Gastrocnemius medialis (tissue), 4 donors: ENCODE measurements around the gene PRUNE2. TPM values are rescaled to one million over a fixed set of nuclear protein-coding genes. Genes with fewer than 3 reads are reported as not detected.

Source experiments
- ATAC-seq, 2 donors: fragments of 150-250 bp; one replicate each; pipeline ENCODE4 v1.9.1; 2016
- DNase-seq, 2 donors: peaks; one replicate each; pipeline ENCODE4 v3.0.0-alpha.2; 2019
- H3K27ac ChIP-seq, 4 donors: fragments of 200-600 bp; sonication (generic); 1 replicate in 1 of 4; 2 replicates in 3 of 4; pipeline ENCODE4 v1.5.1; 2016 to 2018; ENCODE audit warnings: mild to moderate bottlenecking in 2 of 4, moderate library complexity in 1 of 4
- H3K27me3 ChIP-seq, 3 donors: fragments of 200-600 bp; sonication (generic) in 2 of 3; 1 replicate in 1 of 3; 2 replicates in 2 of 3; pipeline versions ENCODE4 v1.5.1 to v1.6.0; 2016 to 2019; ENCODE audit warnings: mild to moderate bottlenecking in 1 of 3, moderate library complexity in 1 of 3
- H3K36me3 ChIP-seq, 2 donors: fragments of 200-600 bp; sonication (generic) in 1 of 2; one replicate each; pipeline ENCODE4 v1.5.1; 2017 to 2018
- H3K4me1 ChIP-seq, 2 donors: fragments of 200-600 bp; sonication (generic) in 1 of 2; one replicate each; pipeline ENCODE4 v1.5.1; 2016 to 2017; ENCODE audit warnings: mild to moderate bottlenecking in 2 of 2
- H3K4me3 ChIP-seq, 4 donors: fragments of 200-600 bp; sonication (generic) in 3 of 4; 1 replicate in 1 of 4; 2 replicates in 3 of 4; pipeline ENCODE4 v1.5.1; 2016 to 2019; ENCODE audit warnings: mild to moderate bottlenecking in 2 of 4
- H3K9me3 ChIP-seq, 3 donors: fragments of 200-600 bp; sonication (generic) in 2 of 3; 1 replicate in 1 of 3; 2 replicates in 2 of 3; pipeline ENCODE4 v1.5.1; 2016 to 2019
- POLR2A ChIP-seq, 2 donors: fragments of 450-650 bp; IDR thresholded peaks; one replicate each; pipeline ENCODE4 v1.6.1; 2017; ENCODE audit warnings: antibody characterized with exemption in 2 of 2, mild to moderate bottlenecking in 2 of 2, moderate library complexity in 2 of 2
- in situ Hi-C, 4 donors: fragments of 200-750 bp; cut with MboI; loops; one replicate each; pipeline versions ENCODE4 v1.15.0 to v1.8.0; 2017; ENCODE audit warnings: low sequenced_read_pairs in 4 of 4
- intact Hi-C: fragments of 100-400 bp; cut with DNase I; formaldehyde crosslinking; loops from one replicate; pipeline ENCODE4 v1.15.1; 2023; ENCODE audit warnings: low total_unique reads
- total RNA-seq, 4 donors: library from RNA; depleted of rRNA; stranded (reverse); fragments of >200 nt; gene quantifications; one replicate each; pipeline versions ENCODE4 v1.1.0 to v1.2.3, GENCODE V29; 2016
- TF ChIP-seq, protein P1 (sequence below), 5 experiments: fragments of 450-650 bp in 3 of 5; fragments of 200-600 bp in 2 of 5; sonication (generic) in 2 of 5; IDR thresholded peaks in 4 of 5; conservative IDR thresholded peaks in 1 of 5; 1 replicate in 4 of 5; 2 replicates in 1 of 5; pipeline ENCODE4 v1.5.1; 2016 to 2019; ENCODE audit warnings: antibody characterized with exemption in 5 of 5, mild to moderate bottlenecking in 3 of 5, moderate library complexity in 3 of 5

The PRUNE2 gene
- total RNA-seq, 4 donors from 2014 or later: 1.6 to 43.5 (median 11.0) TPM

DNA sequence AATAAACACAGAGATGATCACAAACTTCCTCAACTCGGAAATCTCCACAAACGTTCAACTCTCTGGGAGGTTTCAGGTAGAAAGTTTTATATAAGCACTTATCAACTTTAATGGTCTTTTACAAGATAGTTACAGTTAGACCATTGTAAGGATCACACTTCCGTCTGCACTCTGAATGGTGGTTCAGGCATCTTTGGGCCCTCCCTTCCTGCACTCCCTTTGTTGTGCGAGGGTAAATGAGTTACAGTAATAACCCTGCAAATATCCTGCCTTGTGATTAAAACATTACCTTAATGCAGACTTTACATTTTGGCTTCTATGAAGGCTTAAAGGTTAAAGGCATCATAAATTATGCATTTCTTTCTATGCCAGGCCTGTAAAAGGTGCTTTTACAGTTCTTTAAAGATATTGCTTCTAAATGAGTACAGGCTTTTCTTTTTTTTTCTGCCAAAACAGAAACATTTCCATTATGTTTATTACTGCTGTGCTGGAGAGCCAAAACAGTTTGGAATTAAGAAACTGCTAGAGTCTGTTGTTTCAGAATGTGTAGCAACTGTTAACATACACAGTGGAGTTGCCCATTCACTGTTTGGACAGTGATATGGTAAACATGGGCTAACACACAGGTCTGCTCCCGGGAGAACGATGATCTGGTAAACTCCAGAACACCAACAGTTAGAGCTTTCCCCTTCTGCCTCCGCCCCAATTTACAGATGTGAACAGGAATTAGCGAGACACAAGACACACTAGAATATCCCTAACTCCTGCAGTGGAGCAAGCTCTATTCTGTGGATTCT is 1.1 kb downstream of the PRUNE2 start:
- no peaks in the 10 kb centered on the region for H3K9me3 ChIP-seq
- peak overlapping the region; percentile 45 to 61 (median 49) for H3K4me3 ChIP-seq
- ATAC-seq (no peak), DNase-seq (no peak)
- no peaks in the 10 kb centered on the region for H3K36me3 ChIP-seq
- intact Hi-C loops (loop anchor here (10.0 kb wide), 2 partner anchors 90 to 250 kb away; no protein-coding TSS in a partner anchor), in situ Hi-C loops (no loop called here)
- TF ChIP-seq, protein P1, sequence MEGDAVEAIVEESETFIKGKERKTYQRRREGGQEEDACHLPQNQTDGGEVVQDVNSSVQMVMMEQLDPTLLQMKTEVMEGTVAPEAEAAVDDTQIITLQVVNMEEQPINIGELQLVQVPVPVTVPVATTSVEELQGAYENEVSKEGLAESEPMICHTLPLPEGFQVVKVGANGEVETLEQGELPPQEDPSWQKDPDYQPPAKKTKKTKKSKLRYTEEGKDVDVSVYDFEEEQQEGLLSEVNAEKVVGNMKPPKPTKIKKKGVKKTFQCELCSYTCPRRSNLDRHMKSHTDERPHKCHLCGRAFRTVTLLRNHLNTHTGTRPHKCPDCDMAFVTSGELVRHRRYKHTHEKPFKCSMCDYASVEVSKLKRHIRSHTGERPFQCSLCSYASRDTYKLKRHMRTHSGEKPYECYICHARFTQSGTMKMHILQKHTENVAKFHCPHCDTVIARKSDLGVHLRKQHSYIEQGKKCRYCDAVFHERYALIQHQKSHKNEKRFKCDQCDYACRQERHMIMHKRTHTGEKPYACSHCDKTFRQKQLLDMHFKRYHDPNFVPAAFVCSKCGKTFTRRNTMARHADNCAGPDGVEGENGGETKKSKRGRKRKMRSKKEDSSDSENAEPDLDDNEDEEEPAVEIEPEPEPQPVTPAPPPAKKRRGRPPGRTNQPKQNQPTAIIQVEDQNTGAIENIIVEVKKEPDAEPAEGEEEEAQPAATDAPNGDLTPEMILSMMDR (IDR thresholded peaks at IDR 0.05 in 4 of 5, conservative IDR thresholded peaks at IDR 0.05 in 1 of 5): no peak
- TF ChIP-seq POLR2A (IDR thresholded peaks at IDR 0.05): no peak
- H3K4me1 ChIP-seq: peaks cover 12 to 18% of the 10 kb centered on the region in 2 donors
- H3K27me3 ChIP-seq: no peaks in the 10 kb centered on the region
- peak overlapping the region in 1 of 4 donors; percentile 40 for H3K27ac ChIP-seq

DNA sequence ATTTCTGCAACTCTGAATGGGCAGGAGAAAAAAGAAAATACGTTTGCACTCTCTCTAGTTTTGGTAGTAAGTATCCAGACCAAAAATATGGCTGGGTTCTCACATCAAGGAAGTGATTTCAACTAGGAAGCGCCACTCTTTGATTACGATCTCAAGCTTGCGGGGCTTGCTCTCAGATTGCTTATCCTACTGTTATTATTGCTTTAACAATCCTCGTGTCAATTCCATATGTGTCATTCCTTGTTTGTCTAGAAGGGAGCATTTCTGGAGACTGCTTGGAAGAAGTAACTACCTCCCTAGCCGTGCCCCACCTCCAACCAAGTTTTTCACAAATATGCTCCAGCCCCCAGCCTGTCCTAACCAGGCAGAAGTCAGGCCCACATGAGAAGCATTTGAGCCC is 3.5 kb downstream of the PRUNE2 start:
- ATAC-seq (no peak), DNase-seq (no peak)
- no peak overlapping the region for H3K4me3 ChIP-seq
- TF ChIP-seq, protein P1 (IDR thresholded peaks at IDR 0.05 in 4 of 5, conservative IDR thresholded peaks at IDR 0.05 in 1 of 5): no peak
- no peak for TF ChIP-seq POLR2A (IDR thresholded peaks at IDR 0.05)
- H3K36me3 ChIP-seq: no peaks in the 10 kb centered on the region
- no peaks in the 10 kb centered on the region for H3K9me3 ChIP-seq
- H3K27me3 ChIP-seq: peaks cover 0 to 4% (median 0%) of the 10 kb centered on the region in 3 donors
- H3K27ac ChIP-seq: no peak overlapping the region
- H3K4me1 ChIP-seq: peaks cover 12 to 18% of the 10 kb centered on the region in 2 donors
- intact Hi-C loops (loop anchor here (10.0 kb wide), 2 partner anchors 88 to 252 kb away; no protein-coding TSS in a partner anchor), in situ Hi-C loops (no loop called here)

DNA sequence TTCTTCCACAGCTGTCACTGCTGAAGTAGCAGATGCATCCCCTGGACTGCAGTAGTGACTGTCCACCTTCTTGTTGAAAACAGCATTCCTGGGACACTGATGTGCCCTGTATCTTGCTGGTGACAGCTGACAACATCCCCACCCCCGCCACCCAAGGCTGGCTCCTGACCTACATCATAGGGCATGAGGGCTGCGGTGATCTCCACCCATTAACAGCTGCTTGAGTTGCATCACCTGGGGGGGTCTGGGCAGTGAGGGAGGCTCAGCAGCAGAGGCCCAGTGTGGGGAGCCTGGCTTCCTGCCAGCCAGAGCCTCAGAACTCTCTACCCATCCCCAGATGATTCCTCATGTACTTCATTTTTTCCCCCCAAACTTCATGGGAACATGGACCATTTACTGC is 4.1 kb downstream of the PRUNE2 start:
- in situ Hi-C loops (no loop called here), intact Hi-C loops (loop anchor here (10.0 kb wide), 2 partner anchors 87 to 253 kb away; no protein-coding TSS in a partner anchor)
- DNase-seq (peak in 1 of 2 donors; percentile 16), ATAC-seq (no peak)
- TF ChIP-seq, protein P1 (IDR thresholded peaks at IDR 0.05 in 4 of 5, conservative IDR thresholded peaks at IDR 0.05 in 1 of 5): no peak
- no peak for TF ChIP-seq POLR2A (IDR thresholded peaks at IDR 0.05)
- H3K27ac ChIP-seq: no peak overlapping the region
- H3K4me1 ChIP-seq: peaks cover 12 to 18% of the 10 kb centered on the region in 2 donors
- no peaks in the 10 kb centered on the region for H3K36me3 ChIP-seq
- H3K4me3 ChIP-seq: no peak overlapping the region
- H3K27me3 ChIP-seq: peaks cover 0 to 4% (median 0%) of the 10 kb centered on the region in 3 donors
- H3K9me3 ChIP-seq: no peaks in the 10 kb centered on the region

DNA sequence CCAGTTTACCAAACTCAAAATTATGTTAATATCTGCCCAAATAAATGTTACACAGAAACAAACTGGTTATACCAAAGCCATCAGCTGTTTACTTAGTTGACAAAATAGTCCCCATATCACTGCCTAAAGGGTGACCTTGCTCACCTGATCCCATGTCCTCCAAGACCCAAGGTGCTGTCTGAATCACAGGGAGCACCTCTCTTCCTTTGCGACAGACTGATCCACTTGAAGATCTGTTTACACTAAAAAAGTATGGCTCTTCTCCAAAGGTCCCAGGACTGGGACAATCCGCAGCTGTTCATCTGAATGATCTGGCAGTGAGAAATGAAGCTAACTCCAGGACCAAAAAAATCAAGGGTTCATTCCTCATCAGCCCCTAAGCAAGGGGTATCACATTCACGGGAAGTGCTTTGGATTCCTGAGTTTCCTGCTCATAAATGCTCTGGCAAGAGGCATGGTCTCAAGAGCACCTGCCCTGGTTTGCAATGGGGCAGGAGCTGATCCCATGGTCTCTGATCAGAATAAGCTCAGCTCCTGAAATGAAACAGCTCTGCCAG is 5.0 kb downstream of the PRUNE2 start:
- H3K4me3 ChIP-seq: no peak overlapping the region
- H3K4me1 ChIP-seq: peaks cover 12 to 18% of the 10 kb centered on the region in 2 donors
- H3K27ac ChIP-seq: peak overlapping the region in 1 of 4 donors; percentile 17
- peaks cover 0 to 4% (median 0%) of the 10 kb centered on the region in 3 donors for H3K27me3 ChIP-seq
- TF ChIP-seq, protein P1 (IDR thresholded peaks at IDR 0.05 in 4 of 5, conservative IDR thresholded peaks at IDR 0.05 in 1 of 5): no peak
- no peak for TF ChIP-seq POLR2A (IDR thresholded peaks at IDR 0.05)
- in situ Hi-C loops (no loop called here), intact Hi-C loops (loop anchor here (10.0 kb wide), 2 partner anchors 86 to 254 kb away; no protein-coding TSS in a partner anchor)
- no peaks in the 10 kb centered on the region for H3K9me3 ChIP-seq
- no peak for DNase-seq
- peak in 1 of 2 donors; percentile 60 for ATAC-seq
- no peaks in the 10 kb centered on the region for H3K36me3 ChIP-seq
